ENCODE results near the gene RBMX.
"Not testable (repeated sequence)": the region's sequence is repeated elsewhere in the genome, so short reads cannot be mapped to it uniquely, and the experiment has no call there.

Gene RBMX

DNA sequence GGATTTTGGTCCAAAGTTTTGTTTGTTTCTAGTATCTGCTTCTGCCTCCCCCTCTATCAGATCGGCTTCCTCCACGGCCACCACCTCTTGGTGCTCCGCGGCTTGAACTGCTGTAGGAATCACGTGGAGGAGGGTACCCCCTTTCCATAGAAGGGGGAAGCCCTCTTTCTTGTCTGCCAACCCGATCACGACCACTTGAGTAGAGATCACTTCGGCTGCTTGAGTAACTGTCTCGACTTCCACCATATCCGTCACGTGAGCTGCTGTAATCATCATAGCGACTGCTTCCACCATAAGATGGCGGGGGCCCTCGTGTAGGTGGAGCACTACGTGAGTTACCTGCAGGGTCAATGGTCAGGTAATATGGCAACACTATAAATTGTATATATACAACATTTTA lies 6.4 kb downstream of the RBMX start:
- DNase-seq = not testable (repeated sequence)

DNA sequence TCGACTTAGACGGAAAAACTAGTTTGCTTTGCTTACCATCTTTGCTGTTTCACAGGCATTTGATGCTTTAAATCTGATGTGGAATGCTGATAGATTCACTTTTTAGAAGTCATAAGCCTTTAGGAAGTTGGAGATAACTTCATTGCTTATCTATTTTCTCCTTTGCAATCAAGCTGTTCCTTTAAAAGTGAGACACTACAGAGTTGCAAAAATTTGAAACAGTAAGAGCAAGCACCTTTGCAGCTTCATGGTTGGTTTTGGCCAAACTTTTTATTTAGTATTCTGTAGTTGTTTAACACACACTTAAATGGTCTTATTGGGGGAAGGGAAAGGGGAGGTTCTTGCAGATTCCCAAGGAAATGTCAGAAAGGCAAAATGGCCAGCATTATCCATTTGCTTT lies 7.3 kb downstream of the RBMX start:
- DNase-seq = not testable (repeated sequence)

DNA sequence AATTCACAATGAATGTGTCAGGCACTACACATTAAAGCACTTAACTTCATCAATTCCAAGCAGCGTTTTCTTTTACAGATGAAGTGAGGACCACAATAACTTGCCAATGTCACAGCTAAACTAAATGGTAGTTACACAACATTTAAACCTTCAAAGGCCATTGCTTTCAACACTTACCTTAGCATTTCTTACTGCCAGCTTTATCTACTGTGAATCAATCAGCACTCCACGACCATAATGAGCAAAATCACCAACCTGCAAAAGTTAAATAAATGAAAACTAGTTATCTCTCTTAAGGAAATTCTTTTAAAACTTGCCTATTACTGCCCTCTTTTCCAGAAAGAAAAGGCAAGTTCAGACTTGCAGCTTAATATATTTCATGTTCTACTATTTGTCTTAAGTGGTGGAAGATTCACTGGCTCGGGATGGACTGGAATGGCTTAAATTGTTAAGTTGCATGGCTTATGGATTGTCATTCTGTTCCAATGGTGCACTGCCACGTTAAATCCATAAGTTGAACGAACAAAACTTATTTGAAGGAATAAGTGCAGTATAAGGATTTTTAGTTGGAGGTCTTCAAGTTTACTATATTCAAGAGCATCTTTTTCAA lies 8.3 kb downstream of the RBMX start:
- no peak for DNase-seq

DNA sequence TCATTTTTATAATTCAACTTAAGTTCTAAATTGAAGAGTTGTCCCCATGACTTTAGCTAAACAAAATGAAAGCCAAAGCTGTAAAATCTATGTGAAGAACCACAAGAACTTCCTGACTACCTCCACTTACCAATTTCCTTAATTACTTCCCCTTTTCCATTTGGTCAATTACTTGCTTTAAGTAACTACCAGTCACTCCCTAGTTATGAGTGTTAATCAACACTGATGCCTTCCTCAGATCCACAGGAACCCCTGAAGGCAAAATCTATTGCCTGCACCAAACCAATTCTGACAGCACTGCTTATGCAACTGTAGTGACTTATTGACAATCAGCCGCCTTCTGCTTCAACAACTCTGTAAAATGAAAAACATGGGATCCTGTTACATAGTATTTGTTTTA lies 10.5 kb downstream of the RBMX start:
- DNase-seq = no peak

DNA sequence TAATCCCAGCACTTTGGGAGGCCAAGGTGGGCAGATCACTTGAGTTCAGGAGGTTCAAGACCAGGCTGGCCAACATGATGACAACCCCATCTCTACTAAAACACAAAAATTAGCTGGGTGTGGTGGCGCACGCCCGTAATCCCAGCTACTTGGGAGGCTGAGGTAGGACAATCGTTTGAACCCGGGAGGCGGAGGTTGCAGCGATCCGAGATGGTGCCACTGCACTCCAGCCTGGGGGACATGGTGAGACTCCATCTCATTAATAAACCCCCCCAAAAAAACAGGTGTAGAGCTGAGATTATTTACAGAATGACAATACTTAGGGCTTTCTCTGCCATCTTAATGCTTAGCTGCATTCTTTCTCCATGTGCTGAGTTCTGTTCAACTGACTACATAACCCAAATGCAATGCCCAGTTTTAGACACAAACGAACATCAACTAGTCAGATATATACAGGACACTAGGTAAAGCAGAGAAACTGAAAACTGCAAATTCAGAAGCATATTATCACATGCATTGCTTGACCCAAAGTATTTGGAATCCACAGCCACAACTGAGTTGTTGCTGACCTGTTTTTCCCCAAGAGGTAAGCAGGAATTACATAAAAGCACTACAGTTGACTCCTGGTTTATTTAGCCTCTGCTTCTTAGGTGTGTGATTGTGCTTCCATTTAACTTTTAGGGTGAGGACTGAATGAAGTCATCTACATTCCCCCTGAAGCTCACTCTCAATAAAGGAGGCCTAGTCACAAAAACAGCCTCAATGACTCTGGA lies 12.1 kb downstream of the RBMX start:
- no peak for DNase-seq

DNA sequence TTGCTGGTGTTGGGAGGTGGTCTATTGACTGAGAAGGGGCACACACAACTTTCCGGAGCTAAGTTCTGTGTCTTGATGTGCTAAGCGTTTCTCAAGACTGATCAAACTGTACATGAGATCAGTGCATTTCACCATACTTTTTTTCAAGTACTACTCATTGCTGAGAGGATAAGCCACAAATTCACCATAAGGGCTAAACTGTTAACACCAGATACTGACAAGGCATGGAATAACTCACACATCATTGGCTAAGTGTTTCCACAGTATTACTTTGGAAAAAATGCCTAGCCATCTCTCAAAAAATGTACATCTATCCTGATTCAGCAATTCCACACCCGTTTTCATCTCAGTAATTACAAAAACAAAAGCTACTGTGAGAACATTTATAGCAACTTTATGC lies 13.0 kb downstream of the RBMX start:
- DNase-seq = no peak

DNA sequence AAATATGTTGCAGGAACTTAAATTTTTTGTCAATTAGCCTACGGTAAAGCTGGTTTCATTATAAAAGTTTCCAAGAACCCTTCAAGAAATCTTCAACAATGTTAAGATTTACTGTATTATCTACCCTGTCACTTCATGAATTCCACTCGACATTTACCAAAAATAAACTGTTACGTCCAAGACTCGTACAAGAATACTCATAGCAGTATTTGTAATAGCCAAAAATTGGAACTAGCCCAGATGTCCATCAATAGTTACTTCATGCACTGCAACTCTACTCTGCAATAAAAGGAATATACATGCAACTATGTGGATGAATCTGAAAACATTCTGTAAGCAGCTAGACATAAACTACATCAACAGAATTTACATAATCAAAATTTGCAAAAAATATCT lies 13.4 kb downstream of the RBMX start:
- DNase-seq = no peak

DNA sequence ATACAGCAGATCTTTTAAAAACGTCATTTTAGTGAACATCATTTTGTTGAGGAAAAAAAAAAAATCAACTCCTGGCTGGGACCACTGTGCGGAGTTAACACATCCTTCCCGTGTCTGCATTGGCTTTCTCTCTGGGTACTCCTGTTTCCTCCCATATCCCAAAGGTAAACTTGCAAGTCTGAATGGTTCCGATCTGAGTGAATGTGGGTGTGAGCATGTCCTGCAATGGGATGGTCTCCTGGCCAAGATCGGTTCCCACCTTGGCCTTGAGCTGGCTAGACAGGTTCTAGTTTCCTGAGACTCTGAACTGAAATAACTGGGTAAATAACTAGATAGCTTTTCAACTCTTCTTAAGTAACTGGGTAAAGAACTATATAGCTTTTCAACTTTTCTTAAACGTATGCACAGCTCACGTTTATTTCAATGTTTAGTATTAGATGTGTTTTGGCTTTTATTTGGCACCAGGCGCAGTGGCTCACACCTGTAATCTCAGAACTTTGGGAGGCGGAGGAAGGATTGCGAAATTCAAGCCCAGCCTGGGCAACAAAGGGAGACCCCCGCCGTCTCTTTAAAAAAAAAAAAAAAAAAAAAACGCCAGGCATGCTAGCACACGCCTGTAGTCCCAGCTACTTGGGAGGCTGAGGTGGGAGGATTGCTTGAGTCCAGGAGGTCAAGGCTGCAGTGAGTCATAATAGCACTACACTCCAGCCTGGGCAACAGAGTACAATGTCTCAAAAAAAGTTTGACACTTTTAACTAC lies 14.0 kb downstream of the RBMX start:
- no peak for DNase-seq

DNA sequence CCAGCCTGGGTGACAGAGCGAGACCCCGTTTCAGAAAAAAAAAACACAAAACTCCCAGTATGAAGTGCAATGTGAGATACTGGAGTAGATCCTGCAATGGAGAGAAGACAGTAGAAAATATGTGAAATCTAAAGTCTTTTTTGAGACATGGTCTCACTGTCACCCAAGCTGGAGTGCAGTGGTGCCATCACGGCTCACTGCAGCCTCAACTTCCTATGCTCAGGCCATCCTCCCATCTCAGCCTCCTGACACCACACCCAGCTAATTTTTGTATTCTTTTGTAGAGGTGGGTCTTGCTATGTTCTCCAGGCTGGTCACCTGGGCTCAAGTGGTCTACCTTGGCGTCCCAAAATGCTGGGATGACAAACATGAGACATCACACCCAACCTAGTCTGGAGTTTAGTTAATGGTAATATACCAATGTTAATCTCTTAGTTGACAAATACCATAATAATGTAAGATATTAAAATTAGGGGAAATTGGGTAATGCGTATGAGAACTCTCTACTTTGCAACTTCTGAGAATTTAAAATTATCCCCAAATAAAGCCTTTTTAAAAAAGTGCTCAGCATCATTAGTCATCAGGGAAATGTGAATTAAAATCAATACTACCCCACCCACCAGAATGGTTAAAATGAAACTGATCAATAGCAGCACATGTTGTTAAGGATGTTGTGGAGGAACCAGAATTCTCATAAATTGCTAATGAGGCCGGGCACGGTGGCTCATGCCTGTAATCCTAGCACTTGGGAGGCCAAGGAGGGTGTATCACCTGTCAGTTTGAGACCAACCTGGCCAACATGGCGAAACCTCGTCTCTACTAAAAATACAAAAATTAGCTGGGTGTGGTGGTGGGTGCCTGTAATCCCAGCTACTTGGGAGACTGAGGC lies 15.0 kb downstream of the RBMX start:
- no peak for DNase-seq

DNA sequence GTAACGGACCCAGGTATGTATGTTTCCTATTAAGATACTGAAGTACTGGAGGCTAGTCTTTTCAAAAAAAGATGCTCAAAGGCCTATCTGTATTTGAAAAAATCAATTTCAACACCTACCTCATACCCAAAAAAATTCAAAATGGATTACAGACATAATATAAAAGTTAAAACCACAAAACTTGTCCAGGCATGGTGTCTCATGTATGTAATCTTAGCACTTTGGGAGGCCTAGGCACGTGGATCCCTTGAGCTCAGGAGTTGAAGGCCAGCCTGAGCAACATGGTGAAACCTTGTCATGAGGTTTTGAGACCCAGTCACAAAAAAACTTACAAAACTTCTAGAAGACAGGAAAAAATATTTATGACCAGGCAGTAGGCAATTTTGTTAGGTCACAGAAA lies 16.7 kb downstream of the RBMX start:
- DNase-seq = no peak

DNA sequence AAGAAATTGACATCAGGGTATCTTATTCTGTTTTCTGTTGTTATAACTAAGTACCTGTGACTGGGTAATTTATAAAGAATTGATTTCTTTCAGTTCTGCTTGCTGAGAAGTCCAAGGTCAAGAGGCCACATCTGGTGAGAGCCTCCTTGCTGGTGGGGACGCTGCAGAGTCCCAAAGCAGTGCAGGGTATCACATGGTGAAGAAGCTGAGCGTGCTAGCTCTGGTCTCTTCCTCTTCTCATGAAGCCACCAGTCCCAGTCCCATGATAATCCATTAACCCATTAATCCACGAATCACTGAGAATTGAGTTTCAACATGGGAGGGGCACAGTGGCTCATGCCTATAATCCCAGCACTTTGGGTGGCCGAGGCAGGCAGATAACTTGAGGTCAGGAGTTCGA lies 18.0 kb downstream of the RBMX start:
- DNase-seq = no peak

DNA sequence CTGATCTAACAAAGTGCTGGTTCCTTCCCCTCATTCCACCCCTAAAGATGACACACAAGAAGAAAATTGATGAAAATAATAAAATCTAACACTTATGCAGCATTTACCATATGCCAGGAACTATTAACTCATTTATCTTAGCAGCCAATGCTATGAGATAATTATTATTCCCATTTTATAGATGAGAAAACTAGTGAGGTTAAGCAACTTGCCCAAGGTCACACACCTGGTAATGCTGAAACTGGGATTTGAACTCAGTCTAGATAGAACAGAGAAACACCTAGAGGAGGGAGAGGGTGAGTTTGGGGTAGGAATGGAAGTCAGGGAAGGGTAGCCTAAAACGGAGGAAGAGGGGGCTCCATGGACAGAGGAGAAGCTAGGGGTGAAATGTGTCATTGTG lies 18.6 kb downstream of the RBMX start:
- no peak for DNase-seq

DNA sequence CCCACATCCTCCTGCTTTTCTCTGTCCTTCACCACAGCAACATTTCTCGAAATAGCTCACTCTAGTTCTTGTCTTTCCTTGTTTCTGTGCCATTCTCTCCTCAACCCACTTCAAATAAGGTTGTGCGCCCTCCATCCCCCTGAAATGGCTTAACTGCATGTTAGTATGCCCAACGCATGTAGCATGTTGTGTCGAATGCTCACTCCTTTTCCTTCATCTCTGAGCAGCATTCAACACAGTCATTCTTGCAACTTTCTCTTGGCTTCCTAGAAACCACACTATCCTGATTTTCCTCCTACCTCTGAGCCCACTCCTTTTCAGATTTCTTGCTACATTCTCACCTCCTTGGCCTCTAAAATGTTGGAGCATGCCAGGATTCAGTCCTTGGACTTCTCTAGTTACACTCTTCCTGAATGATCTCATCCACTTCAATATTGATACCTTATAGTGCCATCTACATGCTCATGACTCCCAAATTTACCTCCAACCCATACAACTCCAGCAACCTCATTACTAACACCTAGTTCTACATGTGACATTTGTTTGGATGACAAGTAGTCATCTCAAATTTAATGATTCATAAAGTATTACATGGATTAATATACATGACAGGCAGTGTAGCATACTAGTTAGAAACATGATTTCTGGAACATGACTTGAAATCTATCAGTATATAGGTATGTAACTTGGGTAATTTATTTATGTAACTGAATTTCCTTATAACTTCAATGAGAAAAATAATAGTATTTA lies 22.3 kb downstream of the RBMX start:
- no peak for DNase-seq

DNA sequence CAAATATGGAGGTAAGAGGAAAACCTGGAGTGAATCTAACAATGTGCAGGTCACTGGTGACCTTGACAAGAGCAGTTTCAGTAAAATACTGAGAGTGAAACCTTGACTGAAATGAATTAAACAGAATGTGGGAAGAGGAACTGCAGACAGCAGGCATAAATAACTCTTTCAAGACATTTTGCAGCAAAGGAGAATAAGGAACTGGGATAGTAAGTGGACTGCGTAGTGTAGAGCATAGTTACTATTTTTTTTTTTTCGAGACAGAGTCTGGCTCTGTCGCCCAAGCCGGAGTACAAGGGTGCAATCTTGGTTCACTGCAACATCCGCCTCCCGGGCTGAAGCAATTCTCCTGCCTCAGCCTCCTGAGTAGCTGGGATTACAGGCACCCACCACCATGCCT lies 24.0 kb downstream of the RBMX start:
- DNase-seq = no peak

DNA sequence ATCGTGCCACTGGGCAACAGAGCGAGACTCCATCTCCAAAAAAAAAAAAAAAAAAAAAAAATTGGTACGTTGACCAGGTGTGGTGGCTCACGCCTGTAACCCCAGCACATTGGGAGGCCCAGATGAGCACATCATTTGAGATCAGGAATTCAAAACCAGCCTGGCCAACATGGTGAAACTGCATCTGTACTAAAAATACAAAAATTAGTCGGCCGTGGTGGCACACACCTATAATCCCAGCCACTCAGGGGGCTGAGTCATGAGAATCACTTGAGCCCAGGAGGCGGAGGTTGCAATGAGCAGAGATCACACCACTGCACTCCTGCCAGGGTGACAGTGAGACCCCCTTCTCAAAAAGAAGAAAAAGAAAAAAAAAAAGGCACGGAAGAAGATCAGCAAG lies 24.5 kb downstream of the RBMX start:
- no peak for DNase-seq

DNA sequence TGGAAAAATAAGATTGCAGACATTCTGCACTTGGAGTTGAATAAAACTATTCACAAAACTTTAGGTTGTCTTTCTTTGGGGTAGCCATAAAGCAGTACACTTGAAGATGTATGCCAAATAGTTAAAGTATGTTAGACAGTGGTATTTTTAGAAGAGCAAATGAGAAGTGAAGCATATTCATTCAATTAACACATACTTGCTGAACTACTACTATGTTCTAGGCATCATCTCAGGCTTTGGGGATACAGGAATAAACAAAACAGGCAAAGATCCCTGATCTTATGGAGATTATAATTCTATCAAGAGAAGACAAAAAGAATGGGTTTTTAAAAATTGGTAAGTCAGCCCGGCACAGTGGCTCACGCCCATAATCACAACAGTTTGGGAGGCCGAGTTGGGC lies 29.0 kb downstream of the RBMX start:
- DNase-seq = no peak

DNA sequence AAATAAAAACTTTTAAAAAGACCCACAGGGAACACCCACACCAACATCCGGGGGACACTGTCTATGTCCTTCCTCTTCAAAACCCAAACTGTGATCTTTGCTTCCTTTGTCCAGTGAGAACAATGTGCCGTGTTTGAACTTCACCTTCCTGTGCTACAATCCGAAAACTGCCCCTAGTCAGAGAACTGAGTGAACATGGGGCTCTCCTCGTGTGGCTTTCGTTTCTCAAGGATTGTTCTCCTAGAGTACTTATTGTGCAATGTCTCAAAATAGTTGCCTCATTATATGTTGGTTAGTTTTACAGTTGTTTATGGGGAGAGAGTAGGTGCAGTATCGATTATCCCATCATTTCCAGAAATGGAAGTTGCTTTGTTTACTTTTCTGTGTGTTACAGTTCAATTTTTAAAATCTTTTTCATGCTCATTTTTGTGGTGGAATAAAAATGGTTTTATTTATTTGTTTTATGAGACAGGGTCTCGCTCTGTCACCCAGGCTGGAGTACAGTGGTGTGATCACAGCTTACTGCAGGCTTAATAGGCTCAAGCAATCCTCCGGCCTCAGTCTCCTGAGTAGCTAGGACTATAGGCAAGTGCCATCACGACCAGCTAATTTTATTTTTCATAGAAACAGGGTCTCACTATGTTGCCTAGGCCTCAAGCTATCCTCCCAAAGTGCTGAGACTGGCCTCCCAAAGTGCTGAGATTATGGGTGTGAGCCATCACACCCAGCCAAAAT lies 29.9 kb downstream of the RBMX start:
- no peak for DNase-seq

DNA sequence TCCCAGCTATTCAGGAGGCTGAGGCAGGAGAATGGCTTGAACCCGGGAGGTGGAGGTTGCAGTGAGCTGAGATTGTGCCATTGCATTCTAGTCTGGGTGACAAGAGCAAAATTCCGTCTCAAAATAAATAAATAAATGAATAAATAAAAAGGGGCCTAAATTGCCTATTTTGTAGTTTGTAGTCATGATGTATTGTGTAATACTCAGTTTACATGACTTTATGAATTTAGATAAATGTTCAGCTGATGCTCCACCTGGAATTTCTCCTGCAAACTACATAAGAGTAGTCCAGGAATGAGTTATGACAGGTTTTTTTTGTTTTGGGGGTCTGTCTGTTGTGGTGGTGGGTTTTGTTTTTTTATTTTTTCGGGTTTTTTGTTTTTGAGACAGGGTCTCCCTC lies 31.1 kb downstream of the RBMX start:
- no peak for DNase-seq

DNA sequence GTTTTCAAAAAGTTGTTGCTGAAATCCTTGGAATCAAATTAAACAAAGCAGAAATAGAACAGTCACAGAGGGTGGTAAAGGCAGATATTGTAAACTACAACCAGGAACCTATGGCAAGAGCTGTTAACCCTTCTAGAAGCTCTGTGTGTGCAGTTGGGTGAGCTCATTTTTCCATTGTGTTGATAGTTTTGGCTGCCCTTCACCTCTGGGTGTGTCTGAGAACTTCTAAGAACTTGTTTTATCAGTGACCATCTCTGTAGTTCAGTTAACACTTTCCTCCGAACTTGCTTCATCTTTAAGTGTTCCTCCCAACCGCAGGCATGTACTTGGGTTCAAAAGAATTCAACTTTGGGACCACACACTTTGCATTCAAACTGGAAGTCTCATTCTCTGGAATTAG lies 32.7 kb downstream of the RBMX start:
- no peak for DNase-seq

DNA sequence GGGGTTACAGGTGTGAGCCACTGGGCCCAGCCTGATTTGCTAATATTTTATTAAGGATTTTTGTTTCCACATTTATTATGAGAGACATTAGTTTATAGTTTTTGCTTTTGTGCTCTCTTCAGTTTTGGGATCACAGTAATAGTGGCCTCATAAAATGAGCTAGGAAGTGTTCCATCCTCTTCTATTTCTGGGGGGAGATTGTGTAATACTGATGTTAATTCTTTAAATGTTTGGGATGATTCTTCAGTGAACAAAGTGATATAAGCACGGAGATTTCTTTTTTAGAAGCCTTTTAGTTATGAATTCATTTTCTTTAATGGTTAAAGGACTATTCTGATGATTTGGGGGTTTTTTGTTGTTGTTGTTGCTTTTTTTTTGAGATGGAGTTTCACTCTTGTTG lies 41.3 kb downstream of the RBMX start:
- DNase-seq = no peak

DNA sequence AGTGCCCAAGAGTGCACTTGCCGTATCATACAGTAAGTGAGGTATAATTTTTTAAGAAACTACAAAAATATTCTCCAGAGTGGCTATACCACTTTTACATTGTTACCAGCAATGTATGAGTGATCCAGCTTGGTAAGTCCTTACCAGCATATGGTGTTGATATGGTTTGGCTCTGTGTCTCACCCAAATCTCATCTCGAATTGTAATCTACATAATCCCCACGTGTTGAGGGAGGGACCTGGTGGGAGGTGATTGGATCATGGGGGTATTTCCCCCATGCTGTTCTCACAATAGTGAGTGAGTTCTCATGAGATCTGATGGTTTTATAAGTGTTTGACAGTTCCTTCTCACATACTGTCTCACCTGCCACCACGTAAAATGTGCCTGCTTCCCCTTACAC lies 44.8 kb downstream of the RBMX start:
- DNase-seq = no peak

DNA sequence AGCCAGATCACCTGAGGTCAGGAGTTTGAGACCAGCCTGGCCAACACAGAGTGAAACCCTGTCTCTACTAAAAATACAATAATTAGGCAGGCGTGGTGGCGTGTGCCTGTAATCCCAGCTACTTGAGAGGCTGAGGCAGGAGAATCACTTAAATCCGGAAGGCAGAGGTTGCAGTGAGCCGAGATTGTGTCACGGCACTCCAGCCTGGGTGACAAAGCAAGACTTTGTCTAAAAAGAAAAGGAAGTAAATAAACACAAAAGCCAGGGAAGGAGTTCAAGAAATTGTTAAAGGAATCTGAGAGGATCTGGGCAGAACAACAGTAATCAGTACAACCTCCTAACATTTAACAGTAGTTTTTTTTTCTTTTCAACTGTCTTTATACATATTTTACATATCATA lies 51.1 kb downstream of the RBMX start:
- DNase-seq = no peak

Measured in stimulated activated CD4-positive, alpha-beta T cell treated with anti-CD3 and anti-CD28 coated beads, Interleukin-4, amount 100 ng/mL, for 1 hour (primary cell).